ENCODE results near the gene GAL. TPM values are rescaled to one million over a fixed set of nuclear protein-coding genes. Genes with fewer than 3 reads are reported as not detected.
"Not testable (repeated sequence)": the region's sequence is repeated elsewhere in the genome, so short reads cannot be mapped to it uniquely, and the experiment has no call there.

GAL gene, protein sequence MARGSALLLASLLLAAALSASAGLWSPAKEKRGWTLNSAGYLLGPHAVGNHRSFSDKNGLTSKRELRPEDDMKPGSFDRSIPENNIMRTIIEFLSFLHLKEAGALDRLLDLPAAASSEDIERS
- total RNA-seq = 1.1 and 1.8 TPM in 2 replicates
- long read RNA-seq = 0 reads

- H3K4me3 Mint-ChIP-seq = peak within 1 kb of the TSS; percentile 38
- DNase-seq (ENCODE audit: low read depth, low spot score) = no peak
- H3K27me3 Mint-ChIP-seq (ENCODE audit: low read depth) = peaks cover 75% of the 10 kb centered on the region
- H3K9me3 Mint-ChIP-seq = no peaks in the 10 kb centered on the region
- H3K4me1 Mint-ChIP-seq = no peaks in the 10 kb centered on the region
- no peak for TF ChIP-seq CTCF (conservative IDR thresholded peaks at IDR 0.05)
- no peak within 1 kb of the TSS for H3K27ac Mint-ChIP-seq (ENCODE audit: unreplicated experiment)
- H3K36me3 Mint-ChIP-seq (ENCODE audit: low read depth) = no peaks in the 10 kb centered on the region
Observed at GRCh38 chr11:68684385-68685356, at the start of gene GAL. GAL (plus strand) TSS chr11:68684544; CDS start chr11:68684924, 380 bp downstream.

GRCh38 chr11:68634606-68635005 lies 49.7 kb upstream of the GAL start:
- not testable (repeated sequence) for H3K36me3 Mint-ChIP-seq (ENCODE audit: low read depth); H3K4me3 Mint-ChIP-seq; H3K9me3 Mint-ChIP-seq; H3K4me1 Mint-ChIP-seq; H3K27ac Mint-ChIP-seq (ENCODE audit: unreplicated experiment); H3K27me3 Mint-ChIP-seq (ENCODE audit: low read depth); DNase-seq (ENCODE audit: low read depth, low spot score)

- H3K4me3 Mint-ChIP-seq; H3K36me3 Mint-ChIP-seq (ENCODE audit: low read depth); H3K9me3 Mint-ChIP-seq; H3K27me3 Mint-ChIP-seq (ENCODE audit: low read depth); DNase-seq (ENCODE audit: low read depth, low spot score); H3K27ac Mint-ChIP-seq (ENCODE audit: unreplicated experiment); H3K4me1 Mint-ChIP-seq: not testable (repeated sequence)
Observed at GRCh38 chr11:68635172-68635571, 49.2 kb upstream of the GAL start.

DNA sequence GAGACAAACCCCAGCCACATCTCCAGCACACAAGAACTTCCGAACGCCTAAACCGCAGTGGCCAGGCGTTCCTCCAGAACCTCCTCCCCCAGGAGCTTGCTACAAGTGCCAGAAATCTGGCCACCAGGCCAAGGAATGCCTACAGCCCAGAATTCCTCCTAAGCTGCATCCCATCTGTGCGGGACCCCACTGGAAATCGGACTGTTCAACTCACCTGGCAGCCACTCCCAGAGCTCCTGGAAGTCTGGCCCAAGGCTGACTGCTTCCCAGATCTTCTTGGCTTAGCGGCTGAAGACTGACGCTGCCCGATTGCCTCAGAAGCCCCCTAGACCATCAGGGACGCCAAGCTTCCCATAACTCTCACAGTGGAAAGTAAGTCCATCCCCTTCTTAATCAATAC lies 48.5 kb upstream of the GAL start:
- DNase-seq (ENCODE audit: low read depth, low spot score); H3K36me3 Mint-ChIP-seq (ENCODE audit: low read depth); H3K4me1 Mint-ChIP-seq; H3K27me3 Mint-ChIP-seq (ENCODE audit: low read depth); H3K9me3 Mint-ChIP-seq; H3K27ac Mint-ChIP-seq (ENCODE audit: unreplicated experiment); H3K4me3 Mint-ChIP-seq: not testable (repeated sequence)

DNA sequence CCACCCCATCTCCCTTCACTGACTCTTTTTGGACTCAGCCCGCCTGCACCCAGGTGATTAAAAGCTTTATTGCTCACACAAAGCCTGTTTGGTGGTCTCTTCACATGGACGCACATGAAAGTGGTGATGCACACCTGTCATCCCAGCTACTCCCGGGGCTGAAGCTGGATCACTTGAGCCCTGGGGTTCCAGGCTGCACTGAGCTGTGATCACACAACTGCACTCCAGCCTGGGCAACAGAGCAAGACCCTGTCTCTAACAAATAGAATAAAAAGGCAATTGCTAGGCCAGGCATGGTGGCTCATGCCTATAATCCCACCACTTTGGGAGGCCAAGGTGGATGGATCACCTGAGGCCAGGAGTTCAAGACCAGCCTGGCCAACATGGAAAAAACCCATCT lies 45.0 kb upstream of the GAL start:
- peaks cover 10% of the 10 kb centered on the region for H3K27me3 Mint-ChIP-seq (ENCODE audit: low read depth)
- not testable (repeated sequence) for H3K4me1 Mint-ChIP-seq; H3K4me3 Mint-ChIP-seq; DNase-seq (ENCODE audit: low read depth, low spot score); H3K27ac Mint-ChIP-seq (ENCODE audit: unreplicated experiment); H3K36me3 Mint-ChIP-seq (ENCODE audit: low read depth); H3K9me3 Mint-ChIP-seq

- H3K36me3 Mint-ChIP-seq (ENCODE audit: low read depth) = peaks cover 3% of the 10 kb centered on the region
- H3K4me1 Mint-ChIP-seq = peaks cover 5% of the 10 kb centered on the region
- TF ChIP-seq CTCF (conservative IDR thresholded peaks at IDR 0.05) = no peak
- DNase-seq (ENCODE audit: low read depth, low spot score) = no peak
- no peak overlapping the region for H3K27ac Mint-ChIP-seq (ENCODE audit: unreplicated experiment)
- no peak overlapping the region for H3K4me3 Mint-ChIP-seq
- peaks cover 3% of the 10 kb centered on the region for H3K9me3 Mint-ChIP-seq
- H3K27me3 Mint-ChIP-seq (ENCODE audit: low read depth) = peaks cover 6% of the 10 kb centered on the region
Observed at GRCh38 chr11:68641880-68642279, 42.5 kb upstream of the GAL start.

DNA sequence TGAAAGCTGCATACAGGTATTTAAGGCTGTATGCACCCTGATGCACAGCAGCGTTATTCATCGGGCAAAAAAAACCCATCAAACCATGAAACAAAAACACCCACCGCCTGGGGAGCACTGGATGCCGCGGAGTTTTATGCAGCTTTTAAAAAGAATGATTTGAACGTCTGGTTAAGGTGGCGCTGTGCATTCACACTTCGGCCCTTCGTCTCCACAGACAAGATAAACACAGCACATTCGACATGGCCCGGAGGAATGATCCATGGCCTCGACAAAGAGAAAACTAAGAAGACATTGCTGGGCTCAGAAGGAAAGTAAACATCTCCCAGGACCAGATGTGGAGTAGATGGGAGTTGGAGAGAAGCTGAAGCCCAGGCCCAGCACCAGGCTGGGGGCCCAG lies 40.8 kb upstream of the GAL start:
- no peak for TF ChIP-seq CTCF (conservative IDR thresholded peaks at IDR 0.05)
- Mint-ChIP-seq H3K27ac (ENCODE audit: unreplicated experiment) (no peak overlapping the region), H3K9me3 (peaks cover 8% of the 10 kb centered on the region), H3K4me3 (no peak overlapping the region), H3K4me1 (peaks cover 5% of the 10 kb centered on the region), H3K36me3 (ENCODE audit: low read depth) (peaks cover 6% of the 10 kb centered on the region), H3K27me3 (ENCODE audit: low read depth) (peaks cover 13% of the 10 kb centered on the region)
- DNase-seq (ENCODE audit: low read depth, low spot score) = no peak
